ENCODE results near the gene TM4SF18.

TM4SF18 gene

GRCh38 chr3:149331396-149331795 lies 2.0 kb downstream of the TM4SF18 start:
- DNase-seq (ENCODE audit: insufficient read length, low spot score), result no peak
- no peak for FAIRE-seq

- DNase-seq (ENCODE audit: insufficient read length, low spot score) (no peak), FAIRE-seq (no peak)
Measured at GRCh38 chr3:149330609-149331331, 2.7 kb downstream of the TM4SF18 start.

GRCh38 chr3:149327156-149327555 lies 6.3 kb downstream of the TM4SF18 start:
- FAIRE-seq (no peak), DNase-seq (ENCODE audit: insufficient read length, low spot score) (no peak)

GRCh38 chr3:149325581-149325980 lies 7.9 kb downstream of the TM4SF18 start:
- DNase-seq (ENCODE audit: insufficient read length, low spot score) (no peak), FAIRE-seq (no peak)

GRCh38 chr3:149324332-149324731 lies 9.1 kb downstream of the TM4SF18 start:
- no peak for FAIRE-seq

DNA sequence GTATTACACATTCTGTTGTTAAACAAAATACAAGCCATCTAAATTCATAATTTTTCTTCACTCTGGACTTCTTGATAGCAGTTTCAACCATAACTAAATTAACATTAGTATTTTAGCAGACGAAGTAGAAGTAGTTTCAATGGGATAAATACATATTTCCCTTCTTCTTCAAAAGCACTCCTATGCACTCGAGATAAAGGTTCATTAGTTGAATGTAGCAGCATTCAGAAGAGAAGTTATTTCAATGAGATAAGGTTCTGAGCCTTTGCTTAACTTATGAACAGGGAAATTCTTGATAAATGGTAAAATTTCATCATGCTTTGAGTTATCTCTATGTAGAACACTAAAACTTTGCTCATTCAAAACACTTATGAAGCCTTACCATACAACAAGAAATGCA lies 11.8 kb downstream of the TM4SF18 start:
- DNase-seq (ENCODE audit: insufficient read length, low spot score) (no peak), FAIRE-seq (no peak)

More at GRCh38 chr3:149324332-149324731, 9.1 kb downstream of the TM4SF18 start:
- no peak for DNase-seq (ENCODE audit: insufficient read length, low spot score)

GRCh38 chr3:149321136-149321535 lies 12.3 kb downstream of the TM4SF18 start:
- FAIRE-seq (no peak), DNase-seq (ENCODE audit: insufficient read length, low spot score) (no peak)

DNA sequence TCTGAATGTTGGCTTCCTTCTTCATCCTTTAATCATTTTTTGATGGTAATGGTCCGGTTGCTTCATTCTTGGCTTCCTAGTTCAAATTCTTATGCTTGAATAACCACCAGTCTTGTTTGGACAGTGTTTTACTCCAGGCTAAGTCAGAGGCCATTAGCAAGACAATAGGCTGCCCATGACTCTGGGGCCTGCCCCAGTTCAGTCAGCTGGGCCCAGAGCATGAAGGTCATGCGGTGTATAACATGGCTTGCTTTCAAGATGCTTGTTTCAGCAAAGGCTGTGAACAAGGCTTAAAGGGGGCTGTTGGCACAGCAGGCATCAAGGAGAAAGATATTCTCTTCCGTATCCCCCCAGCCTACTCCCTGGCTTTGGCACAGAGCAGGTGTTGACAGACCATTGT lies 13.7 kb downstream of the TM4SF18 start:
- DNase-seq (ENCODE audit: insufficient read length, low spot score) (no peak), FAIRE-seq (no peak)

- DNase-seq (ENCODE audit: insufficient read length, low spot score), result no peak
- no peak for FAIRE-seq
Measured at GRCh38 chr3:149317072-149317471, 16.4 kb downstream of the TM4SF18 start.

- no peak for DNase-seq (ENCODE audit: insufficient read length, low spot score)
- FAIRE-seq, result no peak
Measured at GRCh38 chr3:149316437-149316836, 17.0 kb downstream of the TM4SF18 start.

DNA sequence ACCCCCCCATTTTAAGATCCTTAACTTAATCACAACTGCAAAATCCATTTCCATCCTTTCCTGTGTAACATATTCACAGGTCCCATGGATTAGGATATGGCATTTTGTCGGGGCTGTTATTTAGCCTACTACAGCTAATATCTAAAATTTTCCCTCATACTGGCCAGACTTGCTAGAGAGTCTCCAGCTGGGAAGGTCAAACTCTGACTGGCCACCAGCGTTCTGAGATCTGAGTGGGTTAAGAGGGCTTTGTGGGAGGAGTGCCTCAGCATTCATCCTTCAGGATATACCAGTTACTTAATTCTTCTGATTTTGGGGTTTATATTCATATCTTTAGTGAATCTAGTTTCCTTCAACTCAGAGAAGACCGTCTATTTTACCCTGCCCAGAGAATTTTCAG lies 17.7 kb downstream of the TM4SF18 start:
- FAIRE-seq (no peak), DNase-seq (ENCODE audit: insufficient read length, low spot score) (no peak)

- FAIRE-seq, result peak; percentile 35
- DNase-seq (ENCODE audit: insufficient read length, low spot score), result no peak
Measured at GRCh38 chr3:149314807-149315578, 18.4 kb downstream of the TM4SF18 start.

DNA sequence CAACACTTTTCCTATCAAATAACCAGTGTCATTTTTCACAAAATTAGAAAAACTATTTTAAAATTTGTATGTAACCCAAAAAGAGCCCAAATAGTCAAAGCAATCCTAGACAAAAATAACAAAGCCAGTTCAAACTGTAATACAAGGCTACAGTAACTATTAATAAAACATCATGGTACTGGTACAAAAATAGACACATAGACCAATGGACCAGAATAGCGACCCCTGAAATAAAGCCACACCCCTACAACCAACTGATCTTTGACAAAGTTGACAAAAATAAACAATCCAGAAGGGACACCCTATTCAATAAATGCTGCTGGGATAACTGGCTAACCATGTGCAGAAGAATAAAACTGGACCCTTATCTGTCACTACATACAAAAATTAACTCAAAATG lies 19.9 kb downstream of the TM4SF18 start:
- FAIRE-seq (no peak), DNase-seq (ENCODE audit: insufficient read length, low spot score) (no peak)

GRCh38 chr3:149310796-149311534 lies 22.5 kb downstream of the TM4SF18 start:
- FAIRE-seq (no peak), DNase-seq (ENCODE audit: insufficient read length, low spot score) (no peak)

DNA sequence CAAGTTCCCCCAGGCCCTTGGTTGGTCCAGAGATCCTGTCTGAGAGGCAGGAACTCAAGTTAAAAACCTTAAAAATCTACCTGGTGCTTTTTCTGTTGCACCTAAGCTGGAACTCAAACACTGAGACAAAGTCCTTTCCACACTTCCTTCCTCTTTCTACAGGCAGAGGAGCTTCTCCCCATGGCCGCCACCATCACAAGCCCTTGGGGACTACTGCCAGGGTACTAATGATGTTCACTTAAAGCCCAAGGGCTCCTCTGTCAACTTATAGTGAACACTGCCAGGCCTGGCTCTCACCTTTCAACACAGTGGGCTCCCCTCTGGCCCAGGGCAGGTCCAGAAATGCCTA lies 26.0 kb downstream of the TM4SF18 start:
- DNase-seq (ENCODE audit: insufficient read length, low spot score) (no peak), FAIRE-seq (no peak)

GRCh38 chr3:149306751-149307434 lies 26.5 kb downstream of the TM4SF18 start:
- FAIRE-seq (no peak), DNase-seq (ENCODE audit: insufficient read length, low spot score) (no peak)

GRCh38 chr3:149305376-149305775 lies 28.1 kb downstream of the TM4SF18 start:
- no peak for FAIRE-seq
- DNase-seq (ENCODE audit: insufficient read length, low spot score), result no peak

DNA sequence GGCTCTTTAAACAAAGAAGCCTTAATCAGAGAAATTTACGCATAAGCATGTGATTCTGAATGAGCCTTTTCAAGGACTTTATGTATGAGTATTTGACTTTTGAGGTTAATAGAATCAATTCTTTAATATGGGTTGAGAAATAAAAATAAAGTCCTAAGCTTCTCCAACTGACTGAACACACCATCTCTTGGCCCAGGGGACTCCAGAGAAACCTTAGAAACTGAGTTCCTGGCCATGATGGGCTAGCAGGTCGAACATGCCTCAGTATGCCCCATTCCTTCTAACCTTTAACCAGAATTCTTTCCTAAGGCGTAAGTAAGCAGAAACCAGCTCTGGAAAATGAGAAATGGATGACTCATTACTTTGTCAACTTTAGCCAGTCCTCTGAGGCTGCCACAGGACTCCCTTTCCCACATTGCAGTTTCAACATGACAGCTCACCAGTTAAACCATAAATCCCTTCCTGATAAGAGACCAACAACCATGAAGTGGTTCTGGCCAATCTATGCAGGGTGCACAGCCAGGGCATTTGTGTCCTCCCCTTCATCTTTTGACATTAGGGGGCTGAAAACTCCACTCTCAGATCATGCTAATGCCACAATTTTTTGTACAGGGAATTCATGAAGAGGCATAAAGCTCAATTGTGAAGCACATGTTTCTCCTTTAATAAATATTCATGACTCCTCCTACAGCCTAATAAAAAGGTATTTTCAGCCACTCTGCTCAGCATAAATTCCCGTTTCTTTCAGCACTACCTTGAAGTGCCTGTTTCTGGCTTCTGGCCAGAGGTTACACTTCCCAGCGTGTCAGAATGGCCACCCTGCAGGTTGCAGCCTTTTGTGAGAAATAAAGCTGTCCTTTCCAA lies 33.3 kb downstream of the TM4SF18 start:
- DNase-seq (ENCODE audit: insufficient read length, low spot score), result no peak
- FAIRE-seq, result no peak

DNA sequence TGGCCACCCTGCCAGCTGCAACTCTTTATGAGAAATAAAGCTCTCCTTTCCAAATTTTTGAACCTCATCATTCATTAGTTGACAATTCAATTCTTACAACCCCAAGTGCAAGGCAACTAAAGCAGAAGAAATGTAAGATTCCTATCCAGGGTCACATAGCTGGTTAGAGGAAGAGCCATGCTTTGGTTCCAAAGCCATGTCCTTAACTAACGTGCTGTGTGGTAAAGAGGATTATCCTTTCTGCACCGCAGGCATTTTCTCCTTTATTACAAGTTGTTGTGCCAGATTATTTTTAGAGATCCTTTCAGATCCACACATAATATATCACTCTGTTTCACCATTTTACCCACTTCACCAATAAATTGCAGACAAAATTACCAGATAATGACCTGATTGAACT lies 36.5 kb downstream of the TM4SF18 start:
- DNase-seq (ENCODE audit: insufficient read length, low spot score), result no peak
- FAIRE-seq, result no peak

DNA sequence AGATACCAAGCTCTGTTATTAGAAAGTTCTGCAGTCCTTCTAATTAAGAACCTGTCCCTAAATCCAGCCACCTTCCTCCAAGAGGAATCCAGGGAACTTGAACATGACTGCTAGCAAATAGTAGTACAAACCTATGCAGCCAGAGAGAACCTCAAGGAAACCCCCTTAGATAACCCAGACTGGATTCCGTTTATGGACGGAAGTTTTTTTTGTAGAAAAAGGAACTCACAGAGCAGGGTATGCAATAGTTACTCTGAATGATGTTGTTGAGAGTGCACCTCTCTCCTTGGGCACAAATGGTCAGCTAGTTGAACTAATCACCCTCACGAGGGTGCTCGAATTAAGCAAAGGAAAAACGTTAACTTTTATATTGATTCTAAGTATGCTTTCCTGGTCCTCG lies 40.8 kb downstream of the TM4SF18 start:
- DNase-seq (ENCODE audit: insufficient read length, low spot score), result no peak

More for the DNA sequence above, 40.8 kb downstream of the TM4SF18 start:
- FAIRE-seq, result no peak

All from GM19239 (cell line).